HG03457 (cell line): ENCODE measurements around the gene ADAMTS17.

Source experiments
- ATAC-seq: cut with Tn5 transposase; IDR thresholded peaks from one replicate; pipeline ENCODE4 v1.9.1; 2021; ENCODE audit warnings: moderate number of reproducible peaks; ENCODE audit not compliant: unreplicated experiment

ADAMTS17 gene

DNA sequence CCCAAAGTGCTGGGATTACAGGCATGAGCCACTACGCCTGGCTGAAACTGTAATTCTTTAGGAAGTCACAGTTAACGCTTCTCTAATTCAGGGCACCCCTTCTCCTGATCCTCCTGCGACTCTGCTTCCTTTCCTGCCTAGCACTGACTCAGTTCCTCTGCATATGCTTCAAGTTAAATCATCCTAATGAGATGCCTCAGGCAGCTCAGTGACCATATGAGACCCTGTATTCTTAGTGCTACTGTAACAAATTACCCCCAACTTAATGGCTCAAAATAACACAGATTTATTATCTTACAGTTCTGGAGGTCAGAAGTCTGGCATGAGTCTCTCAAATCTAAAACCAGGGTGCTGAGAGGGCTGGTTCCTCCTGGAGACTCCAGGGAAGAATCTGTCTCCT is 336.8 kb downstream of the ADAMTS17 start:
- no peak for ATAC-seq

DNA sequence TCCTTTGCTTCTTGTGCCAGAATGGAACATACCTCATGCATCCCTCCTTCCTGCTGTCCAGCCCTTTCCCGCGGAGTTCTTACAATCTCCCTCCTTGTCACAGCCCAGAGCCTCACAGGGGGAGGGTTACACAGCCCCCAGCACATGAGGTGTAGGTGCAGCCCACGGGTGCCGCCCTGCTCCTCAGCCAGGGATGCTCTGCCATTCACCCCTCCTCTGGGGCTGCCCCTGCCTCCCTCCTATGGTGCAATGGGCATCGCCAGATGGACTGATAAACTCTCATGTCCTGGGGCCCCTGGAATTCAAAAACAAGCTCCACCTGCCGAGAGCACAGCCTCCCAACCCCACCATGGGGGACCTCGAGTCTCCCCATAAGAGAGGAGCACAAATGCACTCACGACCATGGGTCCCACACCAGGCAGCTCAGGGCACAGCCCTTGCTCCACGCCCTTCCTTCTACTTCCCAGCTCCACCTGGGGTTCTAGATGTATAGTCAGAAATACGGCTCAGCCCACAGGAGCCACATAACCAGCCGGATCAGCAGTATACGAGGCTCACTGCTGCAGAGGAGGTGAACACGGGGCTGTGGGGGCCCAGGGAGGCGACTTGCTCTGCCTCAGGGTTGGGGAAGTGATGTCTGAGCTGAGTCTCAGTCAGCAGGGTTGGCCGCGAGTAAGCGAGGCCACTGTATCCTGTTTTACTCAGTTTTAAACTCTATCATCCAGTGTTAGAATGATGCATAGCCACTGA is 338.8 kb downstream of the ADAMTS17 start:
- no peak for ATAC-seq

DNA sequence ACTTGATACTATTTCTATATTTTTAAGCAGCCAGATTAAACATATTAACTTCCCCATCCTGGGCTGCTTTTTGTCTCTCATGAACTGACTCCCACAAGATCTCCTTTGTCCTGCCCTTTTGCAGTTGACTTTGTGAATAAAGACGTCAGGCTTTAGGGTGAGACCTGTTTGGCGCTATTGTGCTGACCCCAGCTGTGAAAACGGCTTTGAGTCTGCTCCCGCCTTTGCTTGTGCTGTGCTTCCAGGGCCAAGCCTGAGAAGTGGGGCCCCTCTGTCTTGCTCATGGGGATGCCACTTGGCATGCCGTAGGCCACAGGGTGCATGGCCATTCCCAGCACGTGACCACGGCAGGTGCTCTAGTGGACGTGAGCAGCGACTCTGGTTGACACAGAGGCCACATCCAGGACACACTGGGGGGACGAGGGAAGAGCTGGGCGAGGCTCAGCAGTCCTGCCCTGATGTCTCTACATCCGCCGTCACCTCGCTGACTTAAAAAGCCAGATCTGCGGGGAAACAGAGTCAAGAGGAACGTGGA is 339.6 kb downstream of the ADAMTS17 start:
- no peak for ATAC-seq

DNA sequence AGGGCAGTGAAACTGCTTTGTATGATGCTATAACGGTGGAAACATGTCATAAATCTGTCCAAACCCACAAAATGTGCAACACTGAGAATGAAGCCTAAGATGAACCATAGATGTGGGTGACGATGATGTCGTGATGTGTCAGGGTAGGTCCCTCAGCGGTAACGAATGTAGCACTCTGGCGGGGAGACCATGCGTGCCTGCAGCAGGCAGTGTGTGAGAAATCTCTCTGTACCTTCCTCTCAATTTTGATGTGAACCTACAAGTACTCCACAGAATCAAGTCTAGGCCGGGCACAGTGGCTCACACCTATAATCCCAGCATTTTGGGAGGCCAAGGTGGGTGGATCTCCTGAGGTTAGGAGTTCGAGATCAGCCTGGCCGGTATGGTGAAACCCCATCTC is 340.4 kb downstream of the ADAMTS17 start:
- ATAC-seq = no peak

DNA sequence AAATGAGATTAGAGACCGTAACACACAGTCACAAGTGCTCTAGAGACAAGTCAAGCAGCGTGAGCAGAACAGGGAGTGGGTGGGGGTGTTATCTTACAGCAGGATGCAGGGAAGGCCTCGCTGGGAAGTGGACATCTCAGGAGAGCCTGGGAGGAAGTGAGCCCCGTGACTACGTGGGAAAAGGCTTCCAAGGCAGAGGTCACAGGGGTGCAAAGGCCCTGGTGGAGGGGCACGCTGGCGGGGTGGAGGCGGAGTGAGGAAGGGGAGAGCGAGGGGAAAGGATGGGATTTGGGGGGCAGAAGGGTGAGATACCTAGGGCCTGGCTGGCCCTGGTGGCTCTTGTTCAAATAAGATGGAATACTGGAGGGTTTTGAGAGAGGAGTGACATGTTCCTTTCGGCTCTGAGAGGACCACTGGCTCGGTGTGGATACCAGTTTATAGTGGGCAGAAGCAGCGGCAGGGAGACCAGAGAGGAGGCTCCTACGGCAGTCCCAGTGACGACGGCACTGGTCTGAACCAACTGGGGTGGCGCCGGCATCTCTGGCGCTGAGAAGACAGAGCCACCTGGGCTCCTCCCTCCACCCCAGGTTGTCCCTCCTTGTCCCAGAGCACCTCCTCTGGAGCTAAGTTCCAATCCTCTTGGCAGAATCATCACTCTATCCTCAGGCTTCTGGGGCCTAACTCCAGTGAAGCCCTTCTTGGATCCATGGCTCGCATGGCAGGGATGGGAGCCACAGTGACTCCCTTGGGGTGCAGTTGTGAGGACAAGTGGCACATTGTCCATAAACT is 342.3 kb downstream of the ADAMTS17 start:
- no peak for ATAC-seq

DNA sequence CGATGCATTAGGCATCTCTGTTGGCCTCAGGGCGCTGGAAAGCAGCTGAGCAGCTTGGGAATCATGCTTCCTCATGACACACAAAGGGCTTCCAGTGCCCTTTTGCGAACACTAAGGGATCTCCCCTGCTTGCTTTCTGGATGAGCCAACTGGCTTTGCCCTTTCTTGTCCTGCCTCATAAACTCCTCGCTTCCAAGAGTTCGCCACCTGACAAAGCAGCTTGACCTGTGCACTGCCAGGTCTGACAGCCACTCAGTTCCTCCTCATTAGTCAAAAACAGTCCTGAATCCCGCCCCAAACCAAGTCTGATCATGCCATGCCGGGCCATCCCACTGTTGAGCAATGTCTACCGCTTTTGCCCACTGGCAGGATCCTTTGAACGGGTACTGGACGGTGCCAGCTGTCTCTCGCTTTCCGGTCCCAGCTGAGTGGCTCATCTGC is 343.1 kb downstream of the ADAMTS17 start:
- ATAC-seq = no peak

DNA sequence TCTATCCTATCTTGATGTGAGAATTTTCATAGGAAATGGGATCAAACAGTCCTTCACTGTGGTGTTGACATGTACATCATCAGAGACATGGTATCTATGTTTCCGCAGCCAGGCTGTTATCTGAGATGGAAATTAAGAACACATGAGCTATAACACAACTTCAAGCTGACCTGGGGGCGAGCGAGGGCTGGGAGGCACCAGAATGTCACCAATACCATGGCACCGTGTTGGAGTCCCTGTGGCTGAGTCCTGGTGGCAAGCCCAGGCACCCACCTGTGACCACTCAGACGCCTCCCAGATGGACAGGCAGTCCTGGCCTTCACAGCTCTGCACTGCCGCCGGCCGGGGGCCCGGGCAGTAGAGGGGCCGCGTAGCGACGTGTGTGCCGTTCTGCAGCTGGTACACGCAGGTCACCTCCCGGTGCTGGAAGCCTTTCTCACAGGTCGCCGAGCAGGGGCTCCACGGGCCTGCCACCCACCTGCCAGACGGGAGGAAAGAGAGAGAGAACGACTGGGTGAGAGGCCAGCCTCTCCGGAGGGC is 344.6 kb downstream of the ADAMTS17 start:
- no peak for ATAC-seq

DNA sequence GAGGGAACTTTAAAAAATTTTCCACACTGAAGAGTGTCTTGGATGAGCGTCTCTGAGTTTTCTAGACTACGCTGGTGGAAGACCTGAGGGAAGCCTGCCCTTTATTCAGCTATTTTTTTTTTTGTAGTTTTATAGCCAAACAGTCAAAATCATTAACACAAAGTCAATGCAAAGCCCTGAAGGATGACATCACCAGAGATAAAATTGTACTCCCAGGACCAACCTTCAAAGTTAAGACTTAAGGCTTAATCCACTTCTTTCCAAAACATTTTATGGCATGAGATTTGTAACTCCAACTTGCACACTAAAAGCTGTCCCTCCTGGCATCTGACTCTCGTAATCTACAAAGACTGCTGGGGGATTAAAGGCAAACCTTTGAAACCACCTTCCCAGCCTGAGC is 345.1 kb downstream of the ADAMTS17 start:
- no peak for ATAC-seq

DNA sequence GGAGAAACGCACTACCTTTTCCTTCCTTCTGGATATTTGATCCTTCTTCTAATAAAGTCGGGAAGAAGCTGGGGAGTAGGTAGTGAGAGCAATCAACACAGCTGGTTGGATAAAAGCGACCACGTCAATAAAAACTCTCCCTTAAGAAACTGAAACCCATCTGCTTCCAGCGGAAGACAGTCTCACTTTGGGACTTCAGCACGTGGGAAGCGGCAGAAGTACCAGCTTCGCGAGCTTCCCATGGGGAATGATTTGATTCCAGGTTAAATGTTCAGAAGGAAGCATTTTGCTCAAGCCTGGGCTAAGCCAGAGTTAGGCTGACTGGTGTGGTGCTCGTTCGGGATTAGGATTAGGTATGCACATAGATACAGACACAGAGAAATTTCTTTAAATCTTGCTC is 346.2 kb downstream of the ADAMTS17 start:
- ATAC-seq = no peak

DNA sequence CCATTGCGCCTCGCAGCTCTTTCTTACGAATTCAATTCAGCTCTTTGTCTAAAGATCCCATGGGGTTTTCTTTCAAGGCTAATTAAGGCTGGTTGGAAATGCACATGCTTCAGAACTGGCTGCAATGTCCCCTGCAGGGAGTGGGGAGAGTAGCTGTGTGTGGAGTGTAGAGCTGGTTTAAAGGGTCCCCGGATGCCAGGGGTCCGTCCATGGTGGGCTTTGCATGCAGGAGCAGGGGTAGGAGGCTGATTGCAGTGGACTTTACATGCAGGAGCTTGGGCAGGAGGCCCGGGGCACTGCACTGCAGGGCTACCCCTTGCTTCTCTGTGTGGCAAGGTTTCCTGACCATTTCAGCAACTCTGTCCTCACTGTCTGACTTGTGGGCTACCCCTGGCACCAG is 346.9 kb downstream of the ADAMTS17 start:
- ATAC-seq = no peak

DNA sequence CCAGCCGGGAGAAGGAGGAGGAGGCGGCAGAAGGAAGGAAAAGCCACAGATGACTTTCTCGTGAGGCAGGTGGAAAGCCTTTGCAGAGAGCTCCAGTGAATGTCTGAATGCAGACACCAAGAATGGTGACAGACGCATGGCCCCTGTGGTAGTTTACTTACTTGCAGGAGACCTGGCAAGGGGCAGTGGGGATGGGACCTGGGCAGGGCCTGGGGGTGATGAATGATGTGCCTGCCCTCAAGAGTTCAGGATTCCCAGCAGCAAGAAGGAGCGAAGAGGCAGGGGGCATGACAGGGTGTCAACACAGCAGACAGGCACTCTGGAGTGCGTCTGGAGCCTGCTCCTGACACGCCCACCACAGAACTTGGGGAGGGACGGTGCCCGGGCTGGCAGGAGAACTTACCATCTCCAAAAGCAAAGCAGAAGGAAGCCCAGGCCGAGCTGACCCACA is 348.1 kb downstream of the ADAMTS17 start:
- no peak for ATAC-seq

DNA sequence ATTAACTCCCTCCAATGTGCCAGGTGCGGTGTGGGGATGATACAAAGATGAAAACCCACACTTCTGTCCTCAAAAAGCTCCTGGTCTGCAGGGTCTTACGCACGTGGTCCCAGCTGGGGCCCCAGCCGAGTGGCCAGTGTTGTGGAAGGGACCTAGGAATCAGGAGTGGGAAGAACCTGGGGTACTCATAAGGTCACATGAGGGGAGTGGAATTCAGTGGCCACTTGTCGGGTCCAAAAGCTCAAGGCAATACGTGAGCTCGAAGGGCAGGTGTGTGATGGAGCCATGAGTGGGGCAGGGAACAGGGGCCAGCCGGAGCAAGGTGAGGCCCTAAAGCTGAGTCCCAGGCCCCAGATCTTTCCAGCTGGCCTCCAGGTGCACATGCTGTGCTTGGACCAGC is 348.5 kb downstream of the ADAMTS17 start:
- no peak for ATAC-seq

DNA sequence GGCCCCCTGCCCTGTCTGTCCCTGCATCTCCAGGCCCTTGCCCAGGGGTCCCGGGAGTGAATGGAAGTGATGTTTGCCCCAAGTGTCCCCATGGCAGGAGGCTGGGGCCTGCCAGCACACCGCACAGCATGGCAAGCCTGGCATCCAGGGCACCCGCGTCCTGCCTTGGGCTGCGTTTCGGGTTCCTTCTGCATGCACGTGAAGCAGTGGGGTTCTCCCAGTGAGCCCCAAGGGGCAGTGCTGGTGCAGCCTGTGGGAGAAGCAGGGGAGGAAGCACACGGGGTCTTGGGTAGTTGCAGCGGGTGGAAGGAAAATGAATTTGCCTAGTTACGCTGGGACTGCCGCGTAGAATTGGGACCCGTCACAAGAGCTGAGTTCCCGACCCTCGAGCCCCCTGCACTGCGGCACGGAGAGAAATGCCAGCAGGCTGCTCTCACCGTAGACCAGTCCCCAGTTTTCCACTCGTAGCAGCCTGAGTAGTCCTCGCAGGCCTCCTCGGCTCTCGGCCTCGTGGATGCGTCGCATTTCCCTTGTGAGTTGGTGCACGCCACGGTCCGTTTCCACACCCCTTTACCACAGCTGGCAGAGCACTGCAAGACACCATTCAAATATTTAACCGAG is 349.1 kb downstream of the ADAMTS17 start:
- no peak for ATAC-seq

DNA sequence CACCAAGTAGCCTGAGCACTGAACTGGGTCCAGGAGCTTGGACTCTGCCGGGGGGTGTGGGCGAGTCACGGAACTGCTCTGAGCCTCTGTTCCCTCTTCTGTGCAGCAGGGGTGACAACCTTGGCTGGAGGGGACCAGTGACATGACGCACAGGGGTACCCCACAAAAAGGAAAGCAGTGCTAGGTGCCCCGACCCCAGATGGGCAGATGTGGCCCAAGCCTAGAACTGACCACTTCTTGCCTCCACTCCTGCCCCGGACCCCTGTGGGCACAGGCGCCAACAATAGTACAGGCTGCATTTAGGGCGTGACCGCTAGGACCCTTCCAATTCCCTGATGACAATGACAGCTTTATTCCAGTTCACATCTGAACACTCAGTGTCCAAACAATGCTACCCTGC is 352.7 kb downstream of the ADAMTS17 start:
- no peak for ATAC-seq

DNA sequence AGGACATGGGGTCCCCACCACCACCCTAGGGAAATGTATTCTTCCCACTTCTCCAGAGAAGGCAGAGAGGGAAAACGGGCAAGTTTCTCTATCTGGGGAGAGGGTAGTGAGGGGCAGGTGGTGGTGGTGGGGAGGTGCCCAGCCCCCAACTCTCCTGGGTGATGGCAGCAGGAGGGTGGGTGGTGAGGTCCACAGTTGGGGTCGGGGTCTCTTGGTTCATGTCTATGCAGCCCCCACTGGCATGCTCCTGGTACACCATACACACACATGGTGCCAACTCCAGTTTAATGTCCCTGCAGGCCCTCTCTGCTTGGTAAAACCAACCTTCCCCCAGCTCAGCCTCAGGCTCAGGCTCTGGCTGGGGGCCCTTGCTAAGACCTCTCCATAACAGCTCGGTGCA is 354.1 kb downstream of the ADAMTS17 start:
- ATAC-seq = no peak

DNA sequence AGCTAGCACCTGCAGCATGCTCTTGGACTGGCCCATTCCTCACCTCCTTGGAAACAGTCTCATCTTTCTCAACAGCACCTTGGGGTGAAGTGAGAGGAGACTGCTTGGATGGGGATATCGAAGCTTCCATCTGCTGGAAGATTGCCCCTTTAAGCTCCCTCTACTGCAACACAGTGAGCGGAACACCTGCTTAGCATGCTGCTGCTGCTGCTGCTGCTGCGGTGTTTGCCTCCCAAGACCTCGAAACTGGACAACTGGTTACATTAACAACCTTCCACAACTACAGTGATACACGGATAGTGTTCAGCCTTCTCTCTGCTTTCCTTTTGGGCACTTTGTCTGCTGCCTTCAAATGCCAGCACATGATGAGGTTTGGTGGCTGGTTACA is 354.7 kb downstream of the ADAMTS17 start:
- no peak for ATAC-seq

DNA sequence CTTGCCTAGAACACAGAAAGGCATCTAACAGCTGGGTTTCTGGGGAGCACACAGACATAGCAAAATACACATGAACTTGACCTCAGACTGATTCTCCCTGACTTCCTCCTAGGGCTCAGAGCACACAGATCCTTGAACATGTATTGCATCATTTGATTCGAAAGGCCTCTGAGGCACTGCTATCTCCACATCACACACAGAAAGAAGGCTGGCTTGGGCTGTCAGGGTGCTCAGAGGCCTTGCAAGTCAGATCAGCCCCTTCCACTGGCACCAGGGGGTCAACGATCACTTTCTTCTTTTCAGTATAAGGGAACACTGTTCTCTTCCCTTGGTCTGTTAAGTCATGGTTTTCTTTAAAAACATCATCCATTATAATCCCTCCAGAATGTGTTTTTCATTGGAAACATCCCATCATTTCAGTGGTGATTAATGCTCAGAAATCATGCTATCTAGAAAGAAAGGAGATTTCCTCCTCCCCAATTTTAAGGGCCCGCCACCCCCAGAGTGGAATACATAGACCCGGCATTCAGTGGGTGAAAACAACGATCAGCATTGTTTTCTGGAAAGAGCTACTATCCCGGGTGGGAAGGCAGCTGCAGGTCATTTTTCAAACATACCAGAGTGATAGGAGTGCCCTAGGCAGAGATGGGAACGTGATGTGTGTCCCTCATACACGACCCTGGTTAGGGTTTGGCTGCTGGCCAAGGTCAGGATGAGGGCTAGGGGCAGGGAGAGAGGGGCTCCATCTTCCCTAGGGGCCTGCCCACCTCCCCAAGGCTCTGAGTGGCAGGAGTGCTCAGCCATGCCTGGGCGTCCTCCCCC is 355.3 kb downstream of the ADAMTS17 start:
- ATAC-seq = no peak

DNA sequence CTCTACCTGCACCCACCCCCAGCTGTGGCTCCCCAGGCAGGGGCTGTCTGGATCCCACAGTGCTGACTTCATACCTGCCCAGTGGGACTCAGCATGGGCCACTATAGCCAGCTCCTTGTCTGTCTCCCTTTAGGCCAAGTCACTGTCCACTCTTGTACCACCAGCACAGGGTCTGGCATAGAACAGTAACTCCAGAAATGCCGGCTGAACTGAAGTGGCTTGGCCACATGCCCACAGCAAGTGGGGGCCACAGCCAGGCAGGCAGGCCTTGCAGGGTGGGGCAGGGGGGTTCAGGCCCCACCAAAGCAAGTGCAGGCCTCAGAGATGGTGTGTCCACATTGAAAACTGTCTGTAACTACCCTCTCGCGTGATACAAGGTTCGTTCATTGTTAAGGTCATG is 355.9 kb downstream of the ADAMTS17 start:
- ATAC-seq = no peak

DNA sequence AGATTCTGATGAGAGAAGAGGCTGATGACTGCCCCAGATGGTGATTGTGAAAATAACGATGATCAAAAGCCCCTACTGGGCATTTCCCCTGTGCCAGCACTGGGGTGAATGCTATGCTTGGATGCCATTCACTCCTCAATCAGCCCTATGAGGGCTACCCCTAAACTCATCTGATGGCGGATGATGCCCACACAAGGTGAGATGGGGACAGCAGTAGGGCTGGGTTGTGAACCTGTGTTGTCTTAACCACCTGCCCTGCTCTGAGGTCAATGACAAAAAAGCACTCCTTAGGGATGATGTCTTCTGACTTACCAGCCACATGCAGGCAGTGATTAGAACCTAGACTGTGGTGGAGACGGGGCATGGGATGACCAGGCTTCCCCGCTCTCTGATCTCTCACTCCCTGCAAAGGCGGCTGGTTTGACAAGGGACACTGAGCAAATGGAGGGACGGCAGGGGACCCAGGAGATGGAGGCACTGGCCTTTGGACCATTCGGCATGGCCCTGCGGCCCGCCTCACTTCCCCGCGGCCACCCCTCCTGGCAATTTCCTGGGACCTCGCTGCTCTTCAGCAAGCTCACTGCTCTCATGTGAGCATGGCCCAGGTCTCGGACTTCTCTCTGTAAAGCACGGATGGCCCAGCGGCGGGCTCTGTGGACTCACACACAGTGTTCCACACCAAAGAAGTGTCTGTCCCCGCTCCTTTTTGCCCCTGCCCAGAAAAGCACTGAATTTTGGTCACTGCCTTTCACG is 357.1 kb downstream of the ADAMTS17 start:
- ATAC-seq = no peak

DNA sequence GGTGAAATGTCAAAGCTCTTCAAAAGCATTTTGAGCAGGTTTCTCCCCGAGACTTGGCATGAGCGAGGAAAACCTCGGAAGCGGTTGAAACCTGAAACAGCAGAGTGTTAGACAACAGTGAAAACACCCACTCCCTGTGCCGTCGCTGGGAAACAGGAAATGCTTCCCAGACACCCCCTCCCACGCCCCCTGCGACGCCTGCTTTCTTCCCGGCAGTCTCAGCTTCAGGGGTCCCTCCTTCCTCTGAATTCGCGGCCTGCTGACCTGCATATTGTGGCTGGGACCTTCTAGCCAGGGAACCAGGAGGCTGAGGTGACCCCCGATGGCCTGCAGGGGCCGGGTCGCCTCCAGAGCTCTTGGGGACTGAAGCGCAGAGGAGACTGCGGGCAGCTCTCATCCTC is 357.9 kb downstream of the ADAMTS17 start:
- ATAC-seq = no peak
